GM21786 (cell line): ENCODE data around the gene ERC2.

Source experiments
- ATAC-seq: cut with Tn5 transposase; IDR thresholded peaks from one replicate; pipeline ENCODE4 v1.9.1; 2021; ENCODE audit not compliant: unreplicated experiment

ERC2 gene

GRCh38 chr3:56369914-56370313 lies 98.4 kb downstream of the ERC2 start:
- ATAC-seq = no peak

GRCh38 chr3:56368846-56369245 lies 99.4 kb downstream of the ERC2 start:
- no peak for ATAC-seq

- no peak for ATAC-seq
These were observed 101.6 kb downstream of the ERC2 start for GRCh38 chr3:56366641-56367162.

DNA sequence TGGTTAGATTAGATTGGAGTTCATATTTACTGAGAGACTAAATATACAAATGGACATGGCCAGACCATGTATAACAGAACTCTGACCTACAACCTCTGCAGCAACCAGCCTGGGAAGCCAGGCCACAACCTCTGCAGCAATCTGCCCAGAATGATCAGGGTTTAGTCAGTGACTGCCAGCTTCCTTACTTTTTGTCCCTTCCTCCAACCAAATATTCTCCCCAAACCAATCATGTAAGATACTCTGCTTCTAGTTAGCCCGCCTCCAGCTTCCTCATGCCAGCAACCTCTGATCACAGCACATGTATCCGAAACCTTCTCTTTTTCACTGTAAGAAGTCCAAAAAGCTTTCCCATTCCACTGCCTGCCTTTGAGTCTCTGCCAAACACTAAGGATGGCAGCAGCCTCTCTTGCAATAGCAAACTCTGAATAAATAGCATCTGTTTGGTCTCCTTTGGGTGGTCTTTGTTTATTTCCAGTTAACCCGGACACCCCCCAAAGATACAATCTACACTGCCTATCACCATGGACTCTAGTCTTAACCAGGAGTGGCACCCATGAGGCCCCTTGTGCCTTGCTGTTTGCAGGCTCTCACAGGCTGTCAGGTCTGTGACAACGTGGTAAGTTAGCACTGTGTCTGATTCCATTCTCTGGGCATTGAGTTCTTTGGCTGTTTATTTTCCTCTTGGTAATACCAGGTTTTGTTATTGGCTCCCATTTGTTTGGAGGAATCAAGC lies 102.2 kb downstream of the ERC2 start:
- no peak for ATAC-seq

DNA sequence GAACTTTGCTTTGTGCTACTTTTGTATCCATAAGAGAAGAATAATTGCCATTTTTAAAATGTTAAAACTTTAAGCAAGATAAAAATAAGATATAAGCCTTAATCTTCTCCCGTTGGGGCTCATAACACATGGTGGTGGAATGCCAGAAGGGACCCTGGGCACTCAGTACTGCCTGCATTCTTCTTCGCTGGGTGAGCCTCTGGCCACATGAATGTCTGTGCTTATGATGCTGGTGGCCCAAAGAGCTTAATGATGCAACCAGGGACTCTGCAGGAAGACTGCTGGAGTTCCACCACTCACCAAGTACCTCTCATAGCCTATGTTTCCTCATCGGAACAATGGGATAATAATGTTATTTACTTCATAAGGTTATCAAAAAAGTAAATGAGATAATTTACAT lies 103.6 kb downstream of the ERC2 start:
- no peak for ATAC-seq

DNA sequence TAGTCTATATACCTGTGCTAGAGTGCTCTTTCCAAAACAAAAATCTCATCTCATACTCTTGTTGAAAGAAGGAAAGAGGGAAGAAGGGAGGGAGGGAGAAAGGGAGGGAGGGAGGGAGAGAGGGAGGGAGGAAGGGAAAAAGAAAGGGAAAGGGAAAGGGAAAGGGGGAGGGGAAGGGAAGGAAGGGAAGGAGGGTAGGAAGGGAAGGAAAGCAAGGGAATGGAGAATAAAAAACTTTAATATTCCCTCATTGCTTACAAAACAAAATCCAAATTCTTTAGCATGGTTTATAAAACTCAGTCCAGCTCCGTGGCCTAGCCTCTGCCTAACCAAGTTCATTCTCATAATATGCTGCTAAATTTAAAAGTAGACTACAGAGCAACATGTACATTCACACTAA lies 104.5 kb downstream of the ERC2 start:
- no peak for ATAC-seq

GRCh38 chr3:56361731-56362130 lies 106.5 kb downstream of the ERC2 start:
- ATAC-seq = no peak

DNA sequence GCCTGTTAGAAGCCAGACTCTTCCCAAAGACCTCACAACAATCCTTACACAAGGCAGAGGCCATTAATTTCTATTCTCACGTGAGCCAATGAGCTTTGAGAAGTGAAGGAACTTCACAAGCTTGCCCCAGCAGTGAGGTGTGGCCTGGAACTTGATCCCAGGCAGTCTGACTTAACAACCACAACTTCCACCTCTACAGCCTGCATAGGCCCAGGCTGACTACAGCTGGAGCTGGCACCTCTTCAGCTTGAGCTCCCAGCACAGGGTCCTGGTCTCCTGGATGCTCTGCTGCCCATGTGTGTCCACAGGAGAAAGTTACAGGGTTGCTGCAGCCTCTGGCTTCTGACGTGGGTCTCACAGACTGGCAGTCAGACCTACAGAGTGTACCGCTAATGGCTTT lies 111.0 kb downstream of the ERC2 start:
- ATAC-seq = no peak

DNA sequence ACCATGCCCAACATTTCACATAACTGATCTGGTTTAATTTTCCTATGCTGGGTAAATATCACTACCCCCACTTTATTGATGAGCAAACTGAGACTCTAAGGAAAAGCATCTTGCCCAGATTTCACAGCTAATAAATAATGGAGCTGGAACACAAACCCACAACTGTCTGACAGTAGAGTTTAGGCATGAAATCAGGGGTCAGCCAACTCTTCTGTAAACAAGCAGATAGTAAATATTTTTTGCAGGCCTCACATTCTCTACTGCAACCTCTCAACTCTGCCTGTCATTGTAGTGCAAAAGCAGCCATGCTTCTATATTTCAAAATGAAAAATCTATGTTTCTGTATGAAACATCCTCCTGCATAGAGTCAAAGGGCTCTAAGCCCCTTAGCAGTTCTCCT lies 111.5 kb downstream of the ERC2 start:
- no peak for ATAC-seq

DNA sequence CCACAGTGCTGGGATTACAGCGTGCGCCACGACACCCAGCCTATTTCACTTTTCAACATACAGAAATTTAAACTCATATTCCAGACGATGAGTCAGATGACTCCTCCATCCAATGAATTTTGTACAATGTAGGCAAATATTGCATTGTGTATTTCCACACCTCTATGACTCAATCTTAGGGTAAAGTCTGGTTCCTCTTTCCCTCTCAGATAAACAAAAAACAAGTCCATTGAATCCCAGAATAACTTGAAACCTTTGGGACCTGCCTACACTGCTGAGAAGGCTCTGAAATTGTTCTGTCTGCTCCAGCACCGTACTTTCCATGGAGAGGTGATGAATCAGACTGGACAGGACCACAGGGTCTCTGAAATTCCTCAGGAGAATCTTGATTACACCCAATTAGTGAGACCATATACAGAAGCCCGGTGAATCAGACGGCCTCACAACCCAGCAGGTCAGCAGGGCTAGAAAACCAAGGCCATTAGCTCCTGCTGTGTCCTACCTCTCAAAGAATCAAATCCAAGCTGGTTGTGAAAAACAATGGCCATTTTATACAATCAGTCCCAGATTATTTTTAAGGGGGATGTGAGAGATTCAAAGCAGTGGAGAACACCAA lies 112.6 kb downstream of the ERC2 start:
- ATAC-seq = no peak

DNA sequence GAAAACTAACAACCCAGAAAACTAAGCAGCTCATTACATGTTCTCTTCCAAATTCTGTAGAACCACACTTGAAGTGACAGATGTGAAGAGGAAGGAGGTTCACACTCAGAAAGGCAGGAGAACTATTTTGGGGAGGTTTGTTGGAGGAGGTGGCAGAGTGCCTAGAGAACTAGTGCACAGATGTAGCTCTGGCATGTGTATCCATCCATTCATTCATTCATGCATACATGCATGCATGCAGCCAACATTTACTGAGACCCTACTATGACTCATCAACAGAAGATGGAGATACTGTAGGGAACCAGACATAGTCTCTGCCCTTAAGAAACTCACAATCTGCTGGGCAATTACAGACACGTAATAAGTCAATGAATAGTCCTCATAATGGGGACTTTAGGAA lies 116.7 kb downstream of the ERC2 start:
- no peak for ATAC-seq

GRCh38 chr3:56347219-56347871 lies 120.9 kb downstream of the ERC2 start:
- ATAC-seq = no peak

- no peak for ATAC-seq
These were observed 125.8 kb downstream of the ERC2 start for GRCh38 chr3:56342475-56342874.

- ATAC-seq = no peak
These were observed 128.6 kb downstream of the ERC2 start for GRCh38 chr3:56339671-56340070.

DNA sequence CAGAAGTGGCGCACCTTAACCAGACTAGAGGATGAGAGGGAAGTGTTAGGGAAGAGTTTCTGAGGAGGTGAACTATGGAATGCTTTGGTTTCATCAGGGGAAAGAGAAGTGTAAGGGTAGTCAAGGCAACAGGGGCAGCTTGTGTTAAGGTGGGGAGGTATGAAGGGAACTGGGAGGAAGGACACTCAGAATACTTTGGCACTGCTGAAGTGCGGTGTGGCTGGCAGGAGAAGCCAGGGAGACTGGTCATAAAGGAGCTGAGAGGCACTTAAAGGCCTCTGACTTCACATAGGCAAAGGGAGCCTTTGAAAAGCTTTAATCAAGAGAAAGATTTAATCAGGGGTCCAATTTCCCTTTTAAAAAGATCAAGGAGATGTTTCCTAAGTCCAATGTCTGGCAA lies 129.0 kb downstream of the ERC2 start:
- no peak for ATAC-seq

GRCh38 chr3:56336023-56336422 lies 132.2 kb downstream of the ERC2 start:
- no peak for ATAC-seq

GRCh38 chr3:56324473-56324872 lies 143.8 kb downstream of the ERC2 start:
- ATAC-seq = no peak

- ATAC-seq = no peak
These were observed 144.3 kb downstream of the ERC2 start for GRCh38 chr3:56323986-56324420.

DNA sequence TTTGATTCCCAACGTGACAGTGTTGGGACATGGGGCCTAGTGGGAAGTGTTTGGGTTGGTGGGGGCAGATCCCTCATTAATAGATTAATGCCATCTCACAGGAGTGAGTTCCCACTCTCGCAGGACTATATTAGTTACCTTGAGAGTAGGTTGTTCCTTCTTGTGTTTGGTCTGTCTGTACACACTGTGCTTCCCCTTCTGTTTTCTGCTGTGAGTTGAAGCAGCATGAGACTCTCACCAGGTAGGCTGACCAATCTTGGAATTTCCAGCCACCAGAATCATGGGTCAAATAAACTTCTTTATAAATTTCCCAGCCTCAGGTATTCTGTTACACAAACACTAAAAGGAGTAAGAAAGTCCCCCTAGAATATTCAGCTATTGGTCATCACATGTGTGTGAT lies 145.4 kb downstream of the ERC2 start:
- ATAC-seq = no peak

DNA sequence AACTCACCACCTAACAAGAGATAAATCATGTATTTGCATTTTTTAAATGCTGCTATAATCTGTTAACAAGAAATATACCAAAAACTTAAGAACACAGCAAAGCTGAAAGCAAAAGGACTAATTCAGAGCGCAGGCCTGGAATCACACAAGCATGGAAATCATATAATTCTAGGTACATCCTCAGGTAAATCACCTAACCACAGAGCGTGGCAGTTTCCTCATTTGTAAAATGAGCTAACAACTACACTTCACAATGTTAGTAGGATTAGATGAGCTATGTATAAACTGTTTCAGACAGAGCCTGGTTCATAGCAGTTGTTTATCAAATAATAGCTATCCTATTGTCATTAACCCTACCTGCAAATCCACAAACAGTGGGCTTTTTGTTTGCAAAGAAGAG lies 146.4 kb downstream of the ERC2 start:
- ATAC-seq = no peak

GRCh38 chr3:56321383-56321782 lies 146.9 kb downstream of the ERC2 start:
- ATAC-seq = no peak

DNA sequence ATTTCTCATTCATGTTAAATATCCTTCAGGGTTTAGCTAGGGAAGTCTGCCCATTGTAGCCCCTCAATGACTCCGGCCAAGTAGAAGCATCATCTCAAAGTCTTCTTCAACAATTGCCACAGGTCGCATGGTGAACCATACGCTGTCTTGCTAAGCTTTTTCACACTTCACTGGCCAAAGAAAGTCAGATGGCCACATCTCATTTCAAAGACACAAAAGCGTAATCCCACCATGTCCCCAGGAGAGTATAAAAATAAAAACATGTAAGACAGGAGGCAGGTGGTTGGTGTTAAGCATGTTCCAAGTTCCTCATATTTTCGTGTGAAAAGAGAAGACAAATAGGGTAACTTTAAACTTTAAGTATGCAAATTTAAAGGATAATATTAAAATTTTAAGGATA lies 147.4 kb downstream of the ERC2 start:
- ATAC-seq = no peak
